GM12878 (cell line): ENCODE data around the gene IFNGR2.

Source experiments
- BACH1 ChIP-seq: fragments of 450-650 bp; IDR thresholded peaks from 2 replicates; pipeline ENCODE4 v1.6.1; 2017; ENCODE audit warnings: mild to moderate bottlenecking, borderline replicate concordance
- CTCF ChIP-seq, 3 experiments: IDR thresholded peaks in 2 of 3; conservative IDR thresholded peaks in 1 of 3; 2 replicates each; pipeline ENCODE4 v1.5.1; 2011; ENCODE audit warnings: low read depth in 3 of 3, low read length in 3 of 3, mild to moderate bottlenecking in 3 of 3, control low read depth in 2 of 3, moderate library complexity in 2 of 3, inconsistent platforms in 1 of 3, mixed read lengths in 1 of 3; ENCODE audit not compliant: control insufficient read depth in 2 of 3, insufficient read depth in 1 of 3; ENCODE audit errors: extremely low read depth in 1 of 3
- SP1 ChIP-seq: IDR thresholded peaks from one replicate; pipeline ENCODE4 v1.6.1; 2011; ENCODE audit warnings: low read depth, low read length

GRCh38 chr21:33479679-33480480 is 76.7 kb downstream of the IFNGR2 start, which contains the start of gene TMEM50B:
- TF ChIP-seq BACH1 (peak; percentile 65; the same call in 1 of the 2 replicates), SP1 (peak; percentile 45), CTCF (IDR thresholded peaks at IDR 0.05 in 2 of 3, conservative IDR thresholded peaks at IDR 0.05 in 1 of 3; ENCODE audit: control insufficient read depth in 2 of 3, extremely low read depth in 1 of 3, insufficient read depth in 1 of 3, low read depth in 3 of 3, low read length in 3 of 3) (peak; percentile 25 to 52 (median 33); a peak in 4 of 6 replicates)
